ENCODE results near the gene ING1. TPM values are rescaled to one million over a fixed set of nuclear protein-coding genes. Genes with fewer than 3 reads are reported as not detected.

Gene ING1
- total RNA-seq, 1 donor = 9.2 TPM

DNA sequence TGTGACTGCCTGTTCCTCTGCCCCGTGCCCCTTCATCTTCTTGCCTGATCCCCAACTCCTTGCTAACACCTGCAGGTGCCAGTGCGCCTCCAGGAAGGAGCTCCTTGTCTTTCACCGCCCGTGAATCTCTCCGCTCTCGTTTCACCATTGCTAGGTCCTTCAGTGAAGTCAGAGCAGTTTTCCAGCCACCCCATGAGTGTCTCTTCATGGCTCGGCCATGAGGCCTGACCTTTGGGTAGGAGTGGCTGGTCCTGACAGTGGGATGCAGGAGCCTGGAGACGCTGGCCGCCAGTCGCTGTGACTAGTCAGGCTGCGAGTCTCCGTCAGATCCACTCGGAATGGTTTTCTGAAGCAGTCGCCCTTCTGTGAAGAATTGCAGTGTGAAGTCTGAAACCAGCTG is 43.8 kb downstream of the ING1 start:
- no peak overlapping the region for H3K4me3 ChIP-seq (ENCODE audit: low read depth, low read length)
- no peak for DNase-seq (ENCODE audit: low read depth)
- TF ChIP-seq, protein P1, sequence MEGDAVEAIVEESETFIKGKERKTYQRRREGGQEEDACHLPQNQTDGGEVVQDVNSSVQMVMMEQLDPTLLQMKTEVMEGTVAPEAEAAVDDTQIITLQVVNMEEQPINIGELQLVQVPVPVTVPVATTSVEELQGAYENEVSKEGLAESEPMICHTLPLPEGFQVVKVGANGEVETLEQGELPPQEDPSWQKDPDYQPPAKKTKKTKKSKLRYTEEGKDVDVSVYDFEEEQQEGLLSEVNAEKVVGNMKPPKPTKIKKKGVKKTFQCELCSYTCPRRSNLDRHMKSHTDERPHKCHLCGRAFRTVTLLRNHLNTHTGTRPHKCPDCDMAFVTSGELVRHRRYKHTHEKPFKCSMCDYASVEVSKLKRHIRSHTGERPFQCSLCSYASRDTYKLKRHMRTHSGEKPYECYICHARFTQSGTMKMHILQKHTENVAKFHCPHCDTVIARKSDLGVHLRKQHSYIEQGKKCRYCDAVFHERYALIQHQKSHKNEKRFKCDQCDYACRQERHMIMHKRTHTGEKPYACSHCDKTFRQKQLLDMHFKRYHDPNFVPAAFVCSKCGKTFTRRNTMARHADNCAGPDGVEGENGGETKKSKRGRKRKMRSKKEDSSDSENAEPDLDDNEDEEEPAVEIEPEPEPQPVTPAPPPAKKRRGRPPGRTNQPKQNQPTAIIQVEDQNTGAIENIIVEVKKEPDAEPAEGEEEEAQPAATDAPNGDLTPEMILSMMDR (IDR thresholded peaks at IDR 0.05; ENCODE audit: insufficient read depth, low read length) = no peak

DNA sequence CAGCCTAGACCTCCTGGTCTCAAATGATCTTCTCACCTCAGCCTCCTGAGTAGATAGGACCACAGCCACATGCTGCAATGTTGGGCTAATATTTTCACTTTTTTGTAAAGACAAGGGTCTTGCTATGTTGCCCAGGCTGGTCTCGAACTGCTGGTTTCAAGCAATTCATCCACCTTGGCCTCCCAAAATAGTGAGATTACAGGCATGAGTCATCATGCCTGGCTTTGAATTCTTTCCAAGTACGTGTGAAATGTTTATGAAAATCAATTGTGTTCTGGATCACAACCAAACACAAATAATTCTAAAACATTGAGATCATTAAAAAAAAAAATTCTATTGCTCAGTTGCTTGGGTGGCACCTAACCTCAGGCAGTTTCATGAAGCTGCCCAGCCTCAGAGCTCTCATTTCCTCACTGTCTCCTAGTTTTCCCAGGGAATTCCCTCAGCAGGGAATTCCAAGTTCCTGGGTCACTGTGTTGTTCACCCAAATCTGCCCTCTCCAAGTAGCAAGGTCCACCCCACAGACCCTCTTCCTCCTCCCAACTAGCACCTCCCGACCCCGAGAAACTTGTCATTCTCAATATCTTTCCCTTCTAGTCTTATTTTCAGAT is 44.8 kb downstream of the ING1 start:
- no peak overlapping the region for H3K4me3 ChIP-seq (ENCODE audit: low read depth, low read length)
- peak; percentile 71 for DNase-seq (ENCODE audit: low read depth)
- TF ChIP-seq, protein P1 (IDR thresholded peaks at IDR 0.05; ENCODE audit: insufficient read depth, low read length) = no peak

DNA sequence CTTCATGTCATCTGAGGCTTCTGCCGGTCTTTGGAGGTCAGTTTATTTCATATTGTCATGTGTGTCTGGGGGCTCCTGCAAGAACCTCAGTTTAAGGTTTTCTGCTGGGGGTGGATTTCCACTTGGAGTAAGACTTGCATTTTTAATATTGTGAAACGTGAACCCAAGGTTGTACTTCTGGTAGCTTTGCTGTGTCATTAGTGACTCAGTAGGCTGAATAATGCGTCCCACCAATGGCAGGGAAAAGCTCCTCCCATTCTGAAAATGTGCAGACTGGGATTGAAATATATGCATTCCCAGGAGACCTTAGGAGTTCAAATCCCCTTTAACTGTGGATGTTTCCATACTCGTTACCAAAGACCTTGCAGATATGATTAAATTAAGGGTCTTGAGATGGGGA is 46.2 kb downstream of the ING1 start:
- no peak overlapping the region for H3K4me3 ChIP-seq (ENCODE audit: low read depth, low read length)
- TF ChIP-seq, protein P1 (IDR thresholded peaks at IDR 0.05; ENCODE audit: insufficient read depth, low read length) = no peak
- peak; percentile 57 for DNase-seq (ENCODE audit: low read depth)

DNA sequence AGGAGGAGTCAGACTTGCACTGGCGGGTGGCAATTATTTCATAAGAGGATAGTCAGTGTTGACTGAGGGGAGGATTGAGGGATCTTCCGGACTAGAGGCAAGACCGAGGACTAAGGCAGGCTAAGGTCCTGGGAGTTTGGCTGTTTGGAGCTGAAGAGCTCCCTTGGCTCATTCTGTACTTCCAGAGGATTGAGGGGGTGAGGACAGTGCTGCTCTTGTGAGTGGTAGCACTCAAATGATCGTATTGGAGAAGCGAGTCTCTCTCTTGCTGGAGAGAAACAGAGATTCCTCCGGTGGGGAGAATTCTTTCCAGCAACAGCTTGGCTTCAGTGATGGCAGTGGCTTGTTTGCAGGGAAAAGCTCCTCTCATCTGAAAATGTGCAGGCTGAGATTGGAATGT is 47.1 kb downstream of the ING1 start:
- TF ChIP-seq, protein P1 (IDR thresholded peaks at IDR 0.05; ENCODE audit: insufficient read depth, low read length) = no peak
- no peak overlapping the region for H3K4me3 ChIP-seq (ENCODE audit: low read depth, low read length)
- DNase-seq (ENCODE audit: low read depth) = no peak

DNA sequence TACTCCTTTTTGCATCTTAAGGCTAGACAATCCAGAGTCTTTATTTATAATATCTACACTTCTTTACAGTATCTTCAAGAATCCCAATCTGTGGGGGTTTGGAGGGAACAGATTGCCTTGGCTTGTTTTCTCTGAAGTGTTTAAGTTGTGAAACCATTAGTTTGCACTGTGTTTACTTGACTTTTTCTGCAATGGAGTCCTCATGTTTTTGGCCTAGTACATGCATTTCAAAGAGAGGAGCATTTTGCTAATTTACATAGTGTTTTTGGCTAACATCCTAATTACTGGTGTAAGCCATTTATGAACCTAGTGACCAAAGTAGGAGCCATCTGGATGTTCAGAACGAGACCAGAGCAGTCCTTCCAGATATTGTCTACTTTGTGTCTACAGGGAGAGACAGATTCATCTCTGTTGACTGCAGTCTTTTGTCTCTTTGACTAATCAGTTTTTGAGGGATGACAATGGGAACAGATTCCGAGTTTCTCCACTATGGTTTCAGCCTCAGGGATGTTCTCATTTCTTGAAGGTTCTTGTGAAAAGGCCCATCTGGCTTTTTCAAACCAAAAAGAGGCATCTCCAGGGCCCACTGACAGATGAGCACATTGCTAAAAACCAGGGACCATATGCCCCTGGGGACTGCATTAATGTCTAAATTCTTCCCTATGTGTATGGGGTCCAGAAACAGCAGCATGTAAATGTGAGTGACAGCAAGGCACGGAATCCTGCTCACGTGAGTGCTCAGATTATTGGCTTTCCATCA is 53.4 kb downstream of the ING1 start:
- H3K4me3 ChIP-seq (ENCODE audit: low read depth, low read length) = no peak overlapping the region
- DNase-seq (ENCODE audit: low read depth) = no peak
- TF ChIP-seq, protein P1 (IDR thresholded peaks at IDR 0.05; ENCODE audit: insufficient read depth, low read length) = no peak

DNA sequence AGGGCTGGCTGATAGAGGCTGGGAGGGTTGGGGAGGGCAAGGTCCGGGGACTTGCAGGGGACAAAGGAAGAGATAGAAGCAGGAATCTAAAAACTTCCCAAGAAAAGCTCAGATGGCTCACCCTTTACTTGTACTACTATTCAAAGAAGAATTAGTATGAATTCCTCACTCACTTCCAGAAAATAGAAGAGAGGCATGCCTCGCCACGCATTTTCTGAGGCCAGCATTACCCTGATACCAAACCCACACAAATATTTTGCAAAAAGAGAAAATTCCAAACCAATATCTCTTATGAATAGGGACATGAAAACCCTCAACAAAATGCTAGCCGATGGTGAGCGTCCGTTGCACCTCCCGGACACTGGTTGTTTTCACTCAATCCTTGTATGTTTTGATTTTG is 54.0 kb downstream of the ING1 start:
- no peak overlapping the region for H3K4me3 ChIP-seq (ENCODE audit: low read depth, low read length)
- DNase-seq (ENCODE audit: low read depth) = no peak
- TF ChIP-seq, protein P1 (IDR thresholded peaks at IDR 0.05; ENCODE audit: insufficient read depth, low read length) = no peak
